ENCODE results near the gene SLC34A3.

DNA sequence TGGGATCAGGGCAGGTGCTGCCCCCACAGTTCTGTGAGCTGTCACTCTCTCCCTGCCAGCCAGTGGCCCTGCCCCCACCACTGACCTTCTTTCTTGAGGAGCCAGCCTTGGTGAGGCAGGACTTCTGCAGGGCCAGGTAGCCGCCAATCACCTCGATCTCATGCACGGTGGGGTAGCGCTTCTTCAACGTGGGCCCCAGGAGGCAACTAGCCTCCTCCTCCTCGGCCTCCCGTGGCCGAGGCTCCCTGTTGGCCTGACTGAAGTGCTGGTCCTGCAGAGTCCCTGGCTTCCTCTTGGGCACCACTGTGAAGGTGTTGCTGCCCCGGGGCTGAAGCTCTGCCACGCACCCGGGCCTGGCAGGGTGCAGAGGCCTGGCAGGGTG, 31.8 kb upstream of the SLC34A3 start:
- TF ChIP-seq, protein P1, sequence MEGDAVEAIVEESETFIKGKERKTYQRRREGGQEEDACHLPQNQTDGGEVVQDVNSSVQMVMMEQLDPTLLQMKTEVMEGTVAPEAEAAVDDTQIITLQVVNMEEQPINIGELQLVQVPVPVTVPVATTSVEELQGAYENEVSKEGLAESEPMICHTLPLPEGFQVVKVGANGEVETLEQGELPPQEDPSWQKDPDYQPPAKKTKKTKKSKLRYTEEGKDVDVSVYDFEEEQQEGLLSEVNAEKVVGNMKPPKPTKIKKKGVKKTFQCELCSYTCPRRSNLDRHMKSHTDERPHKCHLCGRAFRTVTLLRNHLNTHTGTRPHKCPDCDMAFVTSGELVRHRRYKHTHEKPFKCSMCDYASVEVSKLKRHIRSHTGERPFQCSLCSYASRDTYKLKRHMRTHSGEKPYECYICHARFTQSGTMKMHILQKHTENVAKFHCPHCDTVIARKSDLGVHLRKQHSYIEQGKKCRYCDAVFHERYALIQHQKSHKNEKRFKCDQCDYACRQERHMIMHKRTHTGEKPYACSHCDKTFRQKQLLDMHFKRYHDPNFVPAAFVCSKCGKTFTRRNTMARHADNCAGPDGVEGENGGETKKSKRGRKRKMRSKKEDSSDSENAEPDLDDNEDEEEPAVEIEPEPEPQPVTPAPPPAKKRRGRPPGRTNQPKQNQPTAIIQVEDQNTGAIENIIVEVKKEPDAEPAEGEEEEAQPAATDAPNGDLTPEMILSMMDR (IDR thresholded peaks at IDR 0.05), result no peak
- TF ChIP-seq POLR2AphosphoS5 (IDR thresholded peaks at IDR 0.05) (no peak), POLR2A (IDR thresholded peaks at IDR 0.05) (no peak)
